Small intestine (tissue), 7 donors: ENCODE data around the gene NADK. TPM values are rescaled to one million over a fixed set of nuclear protein-coding genes. Genes with fewer than 3 reads are reported as not detected.
A peak's percentile ranks its signal among the peaks of the same experiment; 100 is the strongest.

Source experiments
- DNase-seq, 2 donors: peaks; one replicate each; pipeline versions ENCODE4 v3.0.0 to v3.0.0-alpha.2; 2013
- FAIRE-seq: peaks from 2 replicates; lab custom pipeline; 2012; peaks lifted over from hg19 to GRCh38; lab: Jason Lieb, UNC
- H3K27ac ChIP-seq, 3 donors: one replicate each; pipeline ENCODE4 v1.5.1; 2013; ENCODE audit warnings: low read length in 2 of 3, mild to moderate bottlenecking in 2 of 3, control low read depth in 1 of 3, inconsistent platforms in 1 of 3, low read depth in 1 of 3, moderate library complexity in 1 of 3
- H3K27me3 ChIP-seq, 3 donors: one replicate each; pipeline ENCODE4 v1.6.1; 2013; ENCODE audit warnings: low read length in 3 of 3, inconsistent platforms in 1 of 3; ENCODE audit not compliant: control insufficient read depth in 3 of 3, insufficient read depth in 3 of 3
- H3K36me3 ChIP-seq, 3 donors: one replicate each; pipeline ENCODE4 v1.6.1; 2013; ENCODE audit warnings: low read length in 3 of 3, inconsistent platforms in 1 of 3, low read depth in 1 of 3, mild to moderate bottlenecking in 1 of 3, moderate library complexity in 1 of 3; ENCODE audit not compliant: control insufficient read depth in 3 of 3, insufficient read depth in 2 of 3
- H3K4me1 ChIP-seq, 3 donors: one replicate each; pipeline ENCODE4 v1.6.1; 2013; ENCODE audit warnings: low read length in 2 of 3, inconsistent platforms in 1 of 3, low read depth in 1 of 3, mild to moderate bottlenecking in 1 of 3, moderate library complexity in 1 of 3; ENCODE audit not compliant: control insufficient read depth in 3 of 3, insufficient read depth in 2 of 3
- H3K4me3 ChIP-seq, 3 donors: one replicate each; pipeline ENCODE4 v1.5.1; 2013; ENCODE audit warnings: low read length in 3 of 3, control low read depth in 1 of 3, inconsistent platforms in 1 of 3, low read depth in 1 of 3, mild to moderate bottlenecking in 1 of 3, moderate library complexity in 1 of 3
- H3K9me3 ChIP-seq, 2 donors: one replicate each; pipeline ENCODE4 v1.6.1; 2013; ENCODE audit warnings: low read depth in 1 of 2, low read length in 1 of 2; ENCODE audit not compliant: control insufficient read depth in 2 of 2, insufficient read depth in 1 of 2
- whole genome bisulfite sequencing, 3 donors: extraction: QIAGEN DNeasy Blood & Tissue Kit; methylation state at CpG; one replicate each; pipeline ENCODE4 v1.1.7; 2013; 5-methylcytosine and 5-hydroxymethylcytosine counted together
- polyA plus RNA-seq, 4 donors: library from polyadenylated mRNA; stranded (reverse) in 3 of 4; unstranded in 1 of 4; fragments of 200-250 nt in 3 of 4; fragments of 120-200 nt in 1 of 4; gene quantifications; one replicate each; pipeline versions ENCODE4 v1.2.1 to v1.2.3, GENCODE V29; 2013
- donor health status: healthy with polysubstance abuse.
- donor health status: control.
- donor health status: control.
- donor health status: Bipolar disorder and iron deficiency.
- donor health status: healthy.

The NADK gene
- polyA plus RNA-seq, 4 donors: 56.2 to 84.1 (median 68.9) TPM

DNA sequence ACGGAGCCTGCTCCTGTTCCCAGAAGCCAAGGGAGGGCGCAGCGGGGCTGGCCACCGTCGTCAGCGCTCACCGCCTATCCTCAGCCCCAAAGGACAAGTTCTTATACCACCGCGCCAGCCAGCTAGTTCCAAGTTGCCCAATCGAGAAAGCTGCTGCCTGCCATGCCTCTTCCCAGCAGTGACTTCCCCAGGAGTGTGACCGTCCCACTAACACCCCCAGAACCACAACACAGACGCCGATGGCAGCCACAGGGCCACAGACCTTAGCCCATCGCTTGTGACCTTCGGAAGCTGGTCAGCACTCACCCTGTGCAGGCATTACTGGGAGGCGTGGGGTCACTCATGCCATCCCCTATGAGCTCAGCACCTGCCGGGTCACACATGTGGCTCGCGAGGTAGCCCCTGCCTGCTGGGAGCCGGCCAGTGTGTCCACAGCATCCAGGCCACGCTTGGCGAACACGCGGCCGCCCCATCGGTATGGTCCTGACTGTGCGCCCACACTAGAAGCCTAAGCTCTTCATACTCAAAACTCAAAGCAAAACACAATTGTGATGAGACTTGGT is 20.1 kb downstream of the NADK start:
- 65 to 86% (median 72%) methylated on average over 27 of the region's 27 CpGs for WGBS, 3 donors
- no peak for FAIRE-seq
- Histone ChIP-seq H3K27me3 (no peaks in the 10 kb centered on the region), H3K4me3 (peak overlapping the region in 1 of 3 donors; percentile 21), H3K27ac (peak overlapping the region; percentile 39 to 87 (median 86)), H3K9me3 (no peaks in the 10 kb centered on the region), H3K36me3 (peaks cover 6 to 99% (median 8%) of the 10 kb centered on the region in 3 donors), H3K4me1 (peaks cover 4 to 8% (median 6%) of the 10 kb centered on the region in 3 donors)
- DNase-seq: no peak

DNA sequence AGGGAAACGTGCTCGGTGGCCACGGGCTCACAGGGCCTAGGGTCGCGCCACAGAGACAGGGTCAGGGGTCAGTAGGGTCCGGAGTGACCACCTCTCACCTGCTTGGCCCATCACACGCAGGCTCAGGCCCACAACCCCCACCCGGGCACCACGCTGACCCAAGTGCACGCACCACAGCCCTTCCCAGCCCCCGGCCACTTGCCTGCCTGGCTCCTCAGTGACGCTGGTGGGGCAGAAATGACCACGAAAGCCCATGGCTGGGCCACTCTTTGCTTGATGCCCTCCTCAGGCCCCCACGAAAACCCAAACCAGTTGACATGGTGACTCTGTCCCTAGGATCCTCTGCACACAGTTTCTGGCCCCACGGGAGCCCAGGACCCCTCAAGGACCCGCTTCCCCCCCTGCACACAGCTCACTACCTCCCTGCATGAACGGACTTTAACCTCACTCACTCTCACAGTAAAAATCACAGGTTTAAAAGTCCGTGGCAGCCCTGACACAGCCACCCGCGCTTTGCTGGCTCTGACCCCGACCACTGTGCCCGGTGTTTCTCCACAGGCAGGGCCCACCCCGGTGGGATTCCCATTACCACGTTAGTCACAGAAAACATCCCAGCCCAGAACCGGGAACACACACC is 20.7 kb downstream of the NADK start:
- no peak for FAIRE-seq
- no peak for DNase-seq
- H3K27me3 ChIP-seq: no peaks in the 10 kb centered on the region
- H3K4me3 ChIP-seq: peak overlapping the region in 1 of 3 donors; percentile 21
- H3K27ac ChIP-seq: peak overlapping the region in 2 of 3 donors; percentile 86 to 87
- H3K36me3 ChIP-seq: peaks cover 3 to 99% (median 12%) of the 10 kb centered on the region in 3 donors
- H3K9me3 ChIP-seq: no peaks in the 10 kb centered on the region
- WGBS, 3 donors: 68 to 81% (median 76%) methylated on average over 25 of the region's 25 CpGs
- H3K4me1 ChIP-seq: peaks cover 4 to 8% (median 6%) of the 10 kb centered on the region in 3 donors

GRCh38 chr1:1756661-1757421 is 21.4 kb downstream of the NADK start:
- peaks cover 5 to 97% (median 12%) of the 10 kb centered on the region in 3 donors for H3K36me3 ChIP-seq
- H3K27ac ChIP-seq: no peak overlapping the region
- peaks cover 4 to 8% (median 6%) of the 10 kb centered on the region in 3 donors for H3K4me1 ChIP-seq

GRCh38 chr1:1755852-1756251 is 22.4 kb downstream of the NADK start:
- Histone ChIP-seq H3K9me3 (no peaks in the 10 kb centered on the region), H3K27me3 (no peaks in the 10 kb centered on the region), H3K36me3 (peaks cover 5 to 87% (median 12%) of the 10 kb centered on the region in 3 donors), H3K4me3 (no peak overlapping the region), H3K4me1 (peaks cover 4 to 8% (median 6%) of the 10 kb centered on the region in 3 donors), H3K27ac (no peak overlapping the region)
- DNase-seq (no peak), FAIRE-seq (no peak)
- 85 to 94% (median 88%) methylated on average over 13 to 15 of the region's 15 CpGs for WGBS, 3 donors

More at GRCh38 chr1:1756661-1757421, 21.4 kb downstream of the NADK start:
- no peak for FAIRE-seq
- Histone ChIP-seq H3K4me3 (no peak overlapping the region), H3K9me3 (no peaks in the 10 kb centered on the region), H3K27me3 (no peaks in the 10 kb centered on the region)
- 88 to 90% (median 90%) methylated on average over 33 of the region's 33 CpGs for WGBS, 3 donors
- no peak for DNase-seq

DNA sequence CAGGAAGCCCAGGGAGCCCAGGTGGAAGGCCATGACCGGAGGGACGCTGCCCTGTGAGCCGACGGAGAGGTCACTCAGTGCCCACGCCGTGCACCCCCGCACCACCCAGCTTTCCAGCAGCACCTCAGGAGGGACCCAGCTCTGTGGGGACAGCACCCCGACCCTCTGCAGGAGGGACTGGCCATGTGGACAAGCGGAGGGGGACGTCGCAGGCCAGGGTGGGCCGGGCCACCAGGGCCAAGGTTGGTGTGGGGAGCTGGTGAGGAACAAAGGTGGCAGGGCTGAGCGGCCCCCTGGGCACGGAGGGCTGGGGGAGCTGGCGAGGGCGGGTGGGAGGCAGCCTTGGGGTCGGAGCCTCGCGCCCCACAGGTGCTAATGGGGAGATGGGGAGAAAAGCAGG is 22.8 kb downstream of the NADK start:
- peaks cover 5 to 83% (median 12%) of the 10 kb centered on the region in 3 donors for H3K36me3 ChIP-seq

DNA sequence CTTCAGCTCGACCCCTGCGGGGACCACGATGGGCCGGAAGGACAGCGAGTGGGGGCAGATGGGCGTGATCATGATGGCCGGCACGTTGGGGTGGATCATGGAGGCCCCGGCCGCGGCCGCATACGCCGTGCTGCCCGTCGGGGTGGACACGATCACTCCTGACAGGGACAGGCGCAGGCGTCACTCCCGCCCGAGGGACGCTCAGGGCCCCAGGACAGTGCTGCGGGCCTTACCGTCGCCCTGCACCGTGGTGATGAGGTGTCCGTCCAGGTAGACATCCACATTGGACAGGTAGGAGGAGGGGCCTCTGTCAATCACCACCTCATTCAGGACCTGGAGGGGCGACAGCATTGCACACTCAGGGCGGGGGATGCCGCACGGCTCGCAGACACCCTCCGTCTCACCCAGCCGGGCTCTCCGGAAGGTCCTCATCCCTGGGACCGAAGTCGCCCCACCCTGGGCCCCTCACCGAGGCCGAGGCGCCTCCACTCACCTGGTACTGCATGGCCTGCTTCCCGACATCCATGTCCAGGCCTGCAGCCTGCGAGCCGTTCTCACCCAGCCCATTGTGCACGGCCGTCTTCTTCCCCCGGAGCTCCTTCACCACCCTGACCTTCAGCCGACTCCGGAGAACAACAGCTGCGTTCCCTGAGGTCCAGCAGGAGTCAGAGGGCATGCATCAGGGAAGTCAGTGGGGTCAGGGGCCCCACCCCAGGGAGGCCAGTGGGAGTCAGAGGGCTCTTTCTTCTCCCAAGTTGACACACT is 24.0 kb downstream of the NADK start:
- FAIRE-seq (no peak), DNase-seq (no peak)
- peaks cover 4 to 8% (median 4%) of the 10 kb centered on the region in 3 donors for H3K4me1 ChIP-seq

More for the DNA sequence above, 22.8 kb downstream of the NADK start:
- 92 to 95% (median 92%) methylated on average over 12 to 19 of the region's 19 CpGs for WGBS, 3 donors
- H3K4me3 ChIP-seq: no peak overlapping the region
- FAIRE-seq: no peak
- H3K9me3 ChIP-seq: no peaks in the 10 kb centered on the region
- H3K4me1 ChIP-seq: peaks cover 4 to 8% (median 6%) of the 10 kb centered on the region in 3 donors
- no peaks in the 10 kb centered on the region for H3K27me3 ChIP-seq
- DNase-seq: no peak
- no peak overlapping the region for H3K27ac ChIP-seq

DNA sequence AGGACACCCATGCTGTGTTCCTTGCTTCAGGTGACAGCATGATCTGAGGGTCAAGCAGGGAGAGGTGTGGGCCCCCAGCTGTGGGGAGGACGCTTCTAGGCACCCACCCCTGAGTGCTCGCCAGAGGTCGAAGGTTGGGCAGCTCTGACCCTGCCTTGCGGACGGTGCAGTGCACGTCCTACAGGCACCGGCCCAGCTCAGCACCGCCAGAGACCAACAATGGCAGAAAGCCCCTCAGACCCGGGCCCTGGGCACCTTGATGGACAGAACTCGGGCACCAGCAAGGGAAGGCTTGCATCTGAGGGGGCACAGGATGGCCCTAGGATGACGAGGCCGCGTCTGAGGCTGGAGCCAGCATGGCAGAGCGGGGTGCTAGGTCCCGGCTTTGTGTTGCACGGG is 24.7 kb downstream of the NADK start:
- no peak for DNase-seq
- no peak for FAIRE-seq
- no peaks in the 10 kb centered on the region for H3K9me3 ChIP-seq
- H3K27me3 ChIP-seq: no peaks in the 10 kb centered on the region
- no peak overlapping the region for H3K4me3 ChIP-seq
- H3K4me1 ChIP-seq: peaks cover 3 to 8% (median 4%) of the 10 kb centered on the region in 3 donors
- H3K36me3 ChIP-seq: peaks cover 5 to 67% (median 11%) of the 10 kb centered on the region in 3 donors
- WGBS, 3 donors: 83 to 92% (median 90%) methylated on average over 16 of the region's 16 CpGs
- no peak overlapping the region for H3K27ac ChIP-seq

More for the DNA sequence above, 24.0 kb downstream of the NADK start:
- Histone ChIP-seq H3K36me3 (peaks cover 5 to 71% (median 11%) of the 10 kb centered on the region in 3 donors), H3K27ac (no peak overlapping the region), H3K27me3 (no peaks in the 10 kb centered on the region), H3K9me3 (no peaks in the 10 kb centered on the region), H3K4me3 (no peak overlapping the region)
- 93 to 95% (median 93%) methylated on average over 42 to 49 of the region's 49 CpGs for WGBS, 3 donors
